B cell (primary cell): ENCODE results near the gene OASL. TPM values are rescaled to one million over a fixed set of nuclear protein-coding genes. Genes with fewer than 3 reads are reported as not detected.
"Not testable (repeated sequence)": the region's sequence is repeated elsewhere in the genome, so short reads cannot be mapped to it uniquely, and the experiment has no call there.

Experiments
- ATAC-seq: fragments of 200-7000 bp; cut with Tn5 transposase; one replicate; pipeline ENCODE4 v1.10.0; 2021; ENCODE audit warnings: low read depth, mild to moderate bottlenecking, moderate number of reproducible peaks, moderate library complexity
- CTCF ChIA-PET: fragments of 350-600 bp; sonication (Branson Sonifier 250); formaldehyde crosslinking; loops from one replicate; lab custom pipeline; 2021; ENCODE audit warnings: antibody characterized with exemption, inconsistent platforms; lab: Charles Lee
- POLR2A ChIA-PET: fragments of 350-600 bp; sonication (Branson Sonifier 250); formaldehyde crosslinking; loops from one replicate; lab custom pipeline; 2021; ENCODE audit warnings: antibody characterized with exemption; lab: Charles Lee
- DNase-seq: peaks from one replicate; pipeline ENCODE4 v3.0.0; 2013
- H2AFZ ChIP-seq: 2 replicates; pipeline ENCODE4 v1.6.1; 2012; ENCODE audit warnings: mild to moderate bottlenecking, low read depth, low read length; ENCODE audit not compliant: insufficient read depth, poor library complexity, severe bottlenecking
- H3K27ac ChIP-seq, 2 donors: 1 replicate in 1 of 2; 2 replicates in 1 of 2; pipeline ENCODE4 v1.5.1; 2012 to 2013; ENCODE audit warnings: low read length in 2 of 2, mild to moderate bottlenecking in 2 of 2, moderate library complexity in 1 of 2
- H3K27me3 ChIP-seq, 4 experiments: fragments of 200-600 bp in 1 of 4; sonication (generic) in 1 of 4; replicated peaks in 1 of 4; 1 replicate in 2 of 4; 2 replicates in 2 of 4; pipeline versions ENCODE4 v1.6.1 to v1.7.0; 2013 to 2016; ENCODE audit warnings: low read length in 3 of 4, mild to moderate bottlenecking in 2 of 4, mixed read lengths in 1 of 4, moderate library complexity in 1 of 4; ENCODE audit not compliant: insufficient read depth in 4 of 4, control insufficient read depth in 3 of 4; ENCODE audit errors: control extremely low read depth in 1 of 4
- H3K36me3 ChIP-seq, 2 experiments: replicated peaks in 1 of 2; 1 replicate in 1 of 2; 2 replicates in 1 of 2; pipeline versions ENCODE4 v1.6.1 to v1.7.1; 2013; ENCODE audit warnings: low read length in 1 of 2; ENCODE audit not compliant: insufficient read depth in 2 of 2, control insufficient read depth in 1 of 2; ENCODE audit errors: control extremely low read depth in 1 of 2, extremely low read depth in 1 of 2
- H3K4me1 ChIP-seq, 2 donors: fragments of 200-600 bp in 1 of 2; sonication (generic) in 1 of 2; 1 replicate in 1 of 2; 2 replicates in 1 of 2; pipeline versions ENCODE4 v1.5.1 to v1.6.1; 2013 to 2017; ENCODE audit warnings: low read length in 2 of 2; ENCODE audit not compliant: control insufficient read depth in 2 of 2, insufficient read depth in 2 of 2
- H3K4me2 ChIP-seq: replicated peaks from 2 replicates; pipeline ENCODE3; 2012; ENCODE audit warnings: mild to moderate bottlenecking, low read depth, low read length; ENCODE audit not compliant: poor library complexity, severe bottlenecking
- H3K4me3 ChIP-seq, 5 experiments: fragments of 200-600 bp in 1 of 5; sonication (generic) in 1 of 5; 1 replicate in 3 of 5; 2 replicates in 2 of 5; pipeline versions ENCODE4 v1.5.1 to v1.7.0; 2011 to 2016; ENCODE audit warnings: low read length in 4 of 5, mild to moderate bottlenecking in 4 of 5, low read depth in 2 of 5, control low read depth in 1 of 5, moderate library complexity in 1 of 5; ENCODE audit not compliant: insufficient read depth in 1 of 5; ENCODE audit errors: control extremely low read depth in 1 of 5, extremely low read depth in 1 of 5
- H3K79me2 ChIP-seq: fragments of 200-600 bp; sonication (generic); one replicate; pipeline ENCODE4 v1.6.0; 2016; ENCODE audit warnings: low read length; ENCODE audit not compliant: control insufficient read depth, insufficient read depth
- H3K9ac ChIP-seq: fragments of 200-600 bp; sonication (generic); 2 replicates; pipeline ENCODE4 v1.6.1; 2017; ENCODE audit warnings: mild to moderate bottlenecking, low read length, moderate library complexity
- H3K9me3 ChIP-seq, 3 donors: one replicate each; pipeline versions ENCODE4 v1.6.1 to v1.7.1; 2013; ENCODE audit warnings: low read length in 2 of 3; ENCODE audit not compliant: control insufficient read depth in 2 of 3, insufficient read depth in 1 of 3; ENCODE audit errors: control extremely low read depth in 1 of 3
- H4K20me1 ChIP-seq: 2 replicates; pipeline ENCODE4 v1.6.0; 2012; ENCODE audit warnings: mild to moderate bottlenecking, low read length; ENCODE audit not compliant: insufficient read depth, control insufficient read depth, poor library complexity, severe bottlenecking
- H3K27ac Mint-ChIP-seq: one replicate; pipeline ENCODE4 v1.8.0; 2021; ENCODE audit warnings: mixed read lengths
- H3K27me3 Mint-ChIP-seq: one replicate; pipeline ENCODE4 v1.8.0; 2021; ENCODE audit warnings: mixed read lengths
- H3K4me1 Mint-ChIP-seq: one replicate; pipeline ENCODE4 v1.8.0; 2021; ENCODE audit warnings: mixed read lengths
- H3K4me3 Mint-ChIP-seq: one replicate; pipeline ENCODE4 v1.8.0; 2021; ENCODE audit warnings: mixed read lengths
- H3K9me3 Mint-ChIP-seq: one replicate; pipeline ENCODE4 v1.8.0; 2022; ENCODE audit warnings: mixed read lengths; ENCODE audit not compliant: insufficient read depth
- EZH2 ChIP-seq: IDR thresholded peaks from 2 replicates; pipeline ENCODE4 v1.6.1; 2012; ENCODE audit warnings: borderline replicate concordance, low read depth, mild to moderate bottlenecking, moderate library complexity, low read length; ENCODE audit not compliant: insufficient read depth, poor library complexity, severe bottlenecking
- WGBS: methylation state at CpG from one replicate; pipeline ENCODE4 v1.1.5; 2013; ENCODE audit warnings: missing lambda C conversion rate; ENCODE audit not compliant: insufficient coverage; 5-methylcytosine and 5-hydroxymethylcytosine counted together
- intact Hi-C: fragments of 100-400 bp; cut with micrococcal nuclease; formaldehyde crosslinking; loops from one replicate; pipeline ENCODE4 v1.10.0; 2022
- polyA plus RNA-seq: library from polyadenylated mRNA; depleted of rRNA; stranded (reverse); fragments of >200 nt; gene quantifications from 2 replicates; pipeline ENCODE4 v1.2.3, GENCODE V29; 2012
- total RNA-seq, 2 donors: library from RNA; stranded (reverse); fragments of 120-200 nt in 1 of 2; gene quantifications; 1 replicate in 1 of 2; 2 replicates in 1 of 2; pipeline versions ENCODE4 v1.2.3 to v1.2.4, GENCODE V29; 2013 to 2022

Gene OASL
- total and polyA plus RNA-seq, 2 donors (not counting 1 experiment from before 2014, with no cell fraction given), result 0.18 to 1.1 TPM

DNA sequence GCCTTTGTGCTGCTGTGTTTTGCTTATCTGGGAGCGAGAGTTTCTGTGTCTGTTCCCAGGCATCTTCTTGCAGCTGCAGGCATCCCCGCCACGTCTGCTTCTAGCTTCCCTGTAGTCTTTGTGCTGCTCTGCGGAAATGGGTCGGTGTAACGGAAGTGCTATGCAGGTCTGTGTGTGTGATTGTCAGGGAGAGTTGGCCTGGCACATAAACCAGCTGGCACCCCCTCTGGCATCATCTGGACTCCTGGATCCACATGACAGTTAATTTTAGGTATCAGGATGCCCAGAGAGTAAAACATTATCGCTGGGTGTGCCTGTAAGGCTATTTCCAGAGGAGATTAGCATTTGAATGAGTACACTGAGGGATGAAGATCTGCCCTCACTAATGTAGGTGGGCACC is 9.4 kb upstream of the OASL start:
- no peak overlapping the region for H3K4me3 Mint-ChIP-seq
- ChIA-PET CTCF (interaction anchor here (2.3 kb wide), 1 partner anchor 11 kb away, joined by 7 read pairs; no protein-coding TSS in a partner anchor), POLR2A (no interaction called here)
- H3K27me3 ChIP-seq, result peaks cover 0 to 31% (median 3%) of the 10 kb centered on the region in 4 experiments
- TF ChIP-seq EZH2, result no peak
- DNase-seq (no peak), ATAC-seq (no peak)
- H3K27ac ChIP-seq, result no peak overlapping the region
- H3K9ac ChIP-seq, result no peak overlapping the region
- H3K9me3 Mint-ChIP-seq, result no peaks in the 10 kb centered on the region
- no peaks in the 10 kb centered on the region for H3K36me3 ChIP-seq
- H4K20me1 ChIP-seq, result no peaks in the 10 kb centered on the region
- 92% methylated on average over 4 of the region's 7 CpGs for WGBS
- H3K79me2 ChIP-seq, result no peaks in the 10 kb centered on the region
- no peak overlapping the region for H2AFZ ChIP-seq
- peaks cover 0 to 7% (median 0%) of the 10 kb centered on the region in 3 donors for H3K9me3 ChIP-seq
- no peaks in the 10 kb centered on the region for H3K4me1 Mint-ChIP-seq
- H3K4me2 ChIP-seq, result no peak overlapping the region
- peak overlapping the region; percentile 26 for H3K27ac Mint-ChIP-seq
- H3K27me3 Mint-ChIP-seq, result peaks cover 32% of the 10 kb centered on the region
- no peaks in the 10 kb centered on the region for H3K4me1 ChIP-seq
- intact Hi-C loops, result no loop called here
- no peak overlapping the region for H3K4me3 ChIP-seq

DNA sequence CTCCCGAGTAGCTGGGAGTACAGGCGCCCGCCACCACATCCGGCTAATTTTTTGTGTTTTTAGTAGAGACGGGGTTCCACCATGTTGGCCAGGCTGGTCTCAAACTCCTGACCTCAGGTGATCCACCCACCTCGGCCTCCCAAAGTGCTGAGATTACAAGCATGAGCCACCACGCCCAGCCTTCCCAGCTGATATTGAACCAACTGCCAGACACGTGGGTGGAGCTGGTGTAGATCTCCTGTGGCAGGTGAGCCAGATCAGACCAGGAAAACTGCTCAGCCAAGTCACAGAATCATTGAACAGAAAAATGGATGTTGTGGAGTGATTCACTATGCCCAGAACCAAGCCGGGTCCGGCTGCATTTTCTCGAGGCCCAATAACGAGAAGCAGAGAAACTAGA is 8.4 kb upstream of the OASL start:
- H3K27me3 ChIP-seq, result peaks cover 0 to 37% (median 7%) of the 10 kb centered on the region in 4 experiments
- H3K4me1 ChIP-seq, H3K4me2 ChIP-seq, H4K20me1 ChIP-seq, H3K9me3 Mint-ChIP-seq, H2AFZ ChIP-seq, intact Hi-C loops, H3K4me1 Mint-ChIP-seq, H3K36me3 ChIP-seq, H3K9ac ChIP-seq, DNase-seq, H3K27ac ChIP-seq, H3K4me3 ChIP-seq, H3K27ac Mint-ChIP-seq, ATAC-seq, H3K4me3 Mint-ChIP-seq, POLR2A ChIA-PET, H3K9me3 ChIP-seq, H3K79me2 ChIP-seq: not testable (repeated sequence)
- CTCF ChIA-PET, result interaction anchor here (2.3 kb wide), 1 partner anchor 13 kb away, joined by 7 read pairs; no protein-coding TSS in a partner anchor
- H3K27me3 Mint-ChIP-seq, result peaks cover 40% of the 10 kb centered on the region
- WGBS, result no CpG with 5 or more reads among the region's 12 CpGs
